Measurements from ENCODE around the gene TF.

Gene TF

GRCh38 chr3:133804896-133805295 is 58.7 kb downstream of the TF start:
- Histone ChIP-seq H3K4me3 (ENCODE audit: low read depth in 1 of 2, low read length in 2 of 2) (peak overlapping the region in 1 of 2 donors; percentile 91), H3K9ac (ENCODE audit: low read depth in 1 of 2, low read length in 2 of 2) (no peak overlapping the region), H3K36me3 (ENCODE audit: control insufficient read depth in 1 of 2, insufficient read depth in 2 of 2, low read length in 2 of 2) (peaks cover 6 to 10% of the 10 kb centered on the region in 2 donors), H3K4me1 (ENCODE audit: control insufficient read depth in 1 of 2, insufficient read depth in 2 of 2, low read length in 2 of 2) (peaks cover 13 to 20% of the 10 kb centered on the region in 2 donors), H3K27me3 (ENCODE audit: control insufficient read depth in 1 of 2, insufficient read depth in 2 of 2, low read length in 2 of 2) (no peaks in the 10 kb centered on the region), H3K9me3 (ENCODE audit: control insufficient read depth in 1 of 2, low read length in 2 of 2) (no peaks in the 10 kb centered on the region), H3K27ac (ENCODE audit: low read depth, low read length) (no peak overlapping the region)

GRCh38 chr3:133805384-133805701 is 59.1 kb downstream of the TF start:
- Histone ChIP-seq H3K36me3 (ENCODE audit: control insufficient read depth in 1 of 2, insufficient read depth in 2 of 2, low read length in 2 of 2) (peaks cover 10 to 14% of the 10 kb centered on the region in 2 donors), H3K9ac (ENCODE audit: low read depth in 1 of 2, low read length in 2 of 2) (peak overlapping the region in 1 of 2 donors; percentile 4), H3K9me3 (ENCODE audit: control insufficient read depth in 1 of 2, low read length in 2 of 2) (no peaks in the 10 kb centered on the region), H3K4me3 (ENCODE audit: low read depth in 1 of 2, low read length in 2 of 2) (peak overlapping the region; percentile 84 to 91), H3K27me3 (ENCODE audit: control insufficient read depth in 1 of 2, insufficient read depth in 2 of 2, low read length in 2 of 2) (no peaks in the 10 kb centered on the region), H3K27ac (ENCODE audit: low read depth, low read length) (no peak overlapping the region), H3K4me1 (ENCODE audit: control insufficient read depth in 1 of 2, insufficient read depth in 2 of 2, low read length in 2 of 2) (peaks cover 12 to 16% of the 10 kb centered on the region in 2 donors)

DNA sequence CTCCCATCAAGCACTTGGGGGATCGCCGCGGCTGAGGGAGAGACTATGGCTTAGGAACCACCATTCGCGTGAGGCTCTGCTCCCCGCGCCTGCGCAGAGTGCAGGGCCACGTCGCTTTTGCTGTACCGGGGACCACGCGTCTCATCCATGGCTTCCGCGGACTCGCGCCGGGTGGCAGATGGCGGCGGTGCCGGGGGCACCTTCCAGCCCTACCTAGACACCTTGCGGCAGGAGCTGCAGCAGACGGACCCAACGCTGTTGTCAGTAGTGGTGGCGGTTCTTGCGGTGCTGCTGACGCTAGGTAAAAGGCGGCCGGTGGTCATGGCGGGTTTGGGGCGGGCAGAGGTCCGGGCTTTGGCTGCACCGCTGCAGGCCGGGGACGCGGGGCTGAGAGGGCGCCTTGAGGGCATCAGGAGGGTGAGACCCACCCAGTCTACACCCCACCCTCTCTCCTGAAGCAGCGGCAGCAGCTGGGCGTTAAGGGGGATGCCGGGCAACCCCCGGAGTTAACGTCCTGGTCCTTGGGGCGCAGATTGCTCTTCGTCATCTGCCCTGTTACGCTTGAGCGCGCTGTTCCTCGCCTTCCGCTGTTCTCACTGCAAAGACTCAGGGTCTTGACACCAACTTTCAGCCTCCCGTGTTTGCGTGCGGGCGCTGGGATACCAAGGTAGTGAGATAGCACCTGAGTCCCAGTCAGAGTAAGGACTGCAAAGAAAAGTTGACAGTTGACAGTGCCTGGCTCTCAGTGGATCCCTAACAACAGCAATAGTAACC is 59.7 kb downstream of the TF start, which contains the start of gene SRPRB:
TSS of gene SRPRB (plus strand) at position 114 of the 774 bp plus-strand sequence. CDS start at position 148, 34 bp downstream.
- Histone ChIP-seq H3K27ac (ENCODE audit: low read depth, low read length) (peak within 1 kb of the TSS; percentile 54), H3K27me3 (ENCODE audit: control insufficient read depth in 1 of 2, insufficient read depth in 2 of 2, low read length in 2 of 2) (no peaks in the 10 kb centered on the region), H3K9ac (ENCODE audit: low read depth in 1 of 2, low read length in 2 of 2) (peak within 1 kb of the TSS; percentile 65 to 77), H3K36me3 (ENCODE audit: control insufficient read depth in 1 of 2, insufficient read depth in 2 of 2, low read length in 2 of 2) (peaks cover 13 to 16% of the 10 kb centered on the region in 2 donors), H3K4me3 (ENCODE audit: low read depth in 1 of 2, low read length in 2 of 2) (peak within 1 kb of the TSS; percentile 84 to 91), H3K4me1 (ENCODE audit: control insufficient read depth in 1 of 2, insufficient read depth in 2 of 2, low read length in 2 of 2) (peaks cover 9 to 16% of the 10 kb centered on the region in 2 donors), H3K9me3 (ENCODE audit: control insufficient read depth in 1 of 2, low read length in 2 of 2) (no peaks in the 10 kb centered on the region)

DNA sequence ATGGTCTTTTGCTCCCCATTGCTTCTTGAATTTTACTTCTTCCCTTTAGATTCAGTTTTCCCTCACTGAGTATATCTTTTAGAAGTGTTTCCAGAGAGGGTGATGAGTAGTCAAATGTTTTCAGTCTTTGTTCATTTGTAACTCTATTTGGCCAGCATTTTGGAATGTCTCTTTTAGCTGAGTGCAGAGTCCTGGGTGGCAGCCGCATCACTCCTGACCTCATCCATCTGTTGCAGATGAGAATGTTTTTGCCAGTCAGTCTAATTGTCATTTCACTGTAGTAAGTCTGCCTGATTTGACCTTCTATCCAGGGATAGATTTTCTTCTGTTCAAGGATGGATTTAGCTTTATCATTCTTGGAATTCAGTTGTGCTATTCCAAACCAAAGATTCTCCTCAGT is 66.7 kb downstream of the TF start:
- no peak overlapping the region for H3K4me3 ChIP-seq (ENCODE audit: low read depth in 1 of 2, low read length in 2 of 2)
- H3K9ac ChIP-seq (ENCODE audit: low read depth in 1 of 2, low read length in 2 of 2): no peak overlapping the region
- H3K9me3 ChIP-seq (ENCODE audit: control insufficient read depth in 1 of 2, low read length in 2 of 2): no peaks in the 10 kb centered on the region
- H3K27me3 ChIP-seq (ENCODE audit: control insufficient read depth in 1 of 2, insufficient read depth in 2 of 2, low read length in 2 of 2): no peaks in the 10 kb centered on the region
- H3K4me1 ChIP-seq (ENCODE audit: control insufficient read depth in 1 of 2, insufficient read depth in 2 of 2, low read length in 2 of 2): no peaks in the 10 kb centered on the region
- H3K27ac ChIP-seq (ENCODE audit: low read depth, low read length): no peak overlapping the region
- H3K36me3 ChIP-seq (ENCODE audit: control insufficient read depth in 1 of 2, insufficient read depth in 2 of 2, low read length in 2 of 2): peaks cover 18 to 65% of the 10 kb centered on the region in 2 donors

DNA sequence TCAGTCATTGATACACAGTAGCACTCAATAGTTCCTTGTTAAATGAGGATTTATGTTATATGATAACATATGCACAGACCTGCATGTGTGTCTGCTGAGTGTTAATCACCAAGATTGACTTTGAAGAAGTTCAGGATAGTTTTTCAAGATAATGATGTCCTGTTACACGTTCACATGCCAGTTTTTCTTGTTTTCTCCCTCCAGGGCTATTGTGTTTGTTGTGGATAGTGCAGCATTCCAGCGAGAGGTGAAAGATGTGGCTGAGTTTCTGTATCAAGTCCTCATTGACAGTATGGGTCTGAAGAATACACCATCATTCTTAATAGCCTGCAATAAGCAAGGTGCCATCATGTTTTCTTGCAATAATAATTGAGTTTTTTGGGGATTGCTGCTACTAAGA is 69.2 kb downstream of the TF start:
- no peak overlapping the region for H3K27ac ChIP-seq (ENCODE audit: low read depth, low read length)
- no peak overlapping the region for H3K9ac ChIP-seq (ENCODE audit: low read depth in 1 of 2, low read length in 2 of 2)
- H3K36me3 ChIP-seq (ENCODE audit: control insufficient read depth in 1 of 2, insufficient read depth in 2 of 2, low read length in 2 of 2): peaks cover 19 to 71% of the 10 kb centered on the region in 2 donors
- H3K27me3 ChIP-seq (ENCODE audit: control insufficient read depth in 1 of 2, insufficient read depth in 2 of 2, low read length in 2 of 2): no peaks in the 10 kb centered on the region
- H3K4me1 ChIP-seq (ENCODE audit: control insufficient read depth in 1 of 2, insufficient read depth in 2 of 2, low read length in 2 of 2): no peaks in the 10 kb centered on the region
- H3K9me3 ChIP-seq (ENCODE audit: control insufficient read depth in 1 of 2, low read length in 2 of 2): no peaks in the 10 kb centered on the region
- no peak overlapping the region for H3K4me3 ChIP-seq (ENCODE audit: low read depth in 1 of 2, low read length in 2 of 2)

DNA sequence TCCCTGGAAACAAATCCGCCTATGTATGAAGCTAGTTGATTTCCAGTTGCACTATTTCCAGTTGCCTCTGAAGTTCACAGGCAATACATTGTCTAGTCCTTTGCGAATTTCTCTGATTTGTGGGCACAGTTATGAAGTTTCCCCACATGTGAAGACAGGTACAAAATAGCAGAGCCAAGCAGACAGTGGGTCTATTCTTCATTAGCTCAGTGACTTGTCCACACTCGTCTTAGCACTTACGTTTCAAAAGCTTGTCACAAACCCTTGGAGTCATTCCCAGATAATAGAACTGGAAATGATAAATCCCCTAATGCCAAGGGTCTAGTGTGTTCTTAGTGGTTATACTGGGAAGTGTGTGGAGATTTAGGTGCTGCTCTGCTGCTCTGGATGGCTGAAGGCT is 73.9 kb downstream of the TF start:
- Histone ChIP-seq H3K9me3 (ENCODE audit: control insufficient read depth in 1 of 2, low read length in 2 of 2) (no peaks in the 10 kb centered on the region), H3K36me3 (ENCODE audit: control insufficient read depth in 1 of 2, insufficient read depth in 2 of 2, low read length in 2 of 2) (peaks cover 45 to 79% of the 10 kb centered on the region in 2 donors), H3K27ac (ENCODE audit: low read depth, low read length) (no peak overlapping the region), H3K27me3 (ENCODE audit: control insufficient read depth in 1 of 2, insufficient read depth in 2 of 2, low read length in 2 of 2) (no peaks in the 10 kb centered on the region), H3K4me3 (ENCODE audit: low read depth in 1 of 2, low read length in 2 of 2) (no peak overlapping the region), H3K4me1 (ENCODE audit: control insufficient read depth in 1 of 2, insufficient read depth in 2 of 2, low read length in 2 of 2) (no peaks in the 10 kb centered on the region), H3K9ac (ENCODE audit: low read depth in 1 of 2, low read length in 2 of 2) (no peak overlapping the region)

GRCh38 chr3:133820889-133821675 is 74.9 kb downstream of the TF start:
- Histone ChIP-seq H3K27me3 (ENCODE audit: control insufficient read depth in 1 of 2, insufficient read depth in 2 of 2, low read length in 2 of 2) (no peaks in the 10 kb centered on the region), H3K9ac (ENCODE audit: low read depth in 1 of 2, low read length in 2 of 2) (no peak overlapping the region), H3K9me3 (ENCODE audit: control insufficient read depth in 1 of 2, low read length in 2 of 2) (no peaks in the 10 kb centered on the region), H3K27ac (ENCODE audit: low read depth, low read length) (no peak overlapping the region), H3K4me1 (ENCODE audit: control insufficient read depth in 1 of 2, insufficient read depth in 2 of 2, low read length in 2 of 2) (no peaks in the 10 kb centered on the region), H3K36me3 (ENCODE audit: control insufficient read depth in 1 of 2, insufficient read depth in 2 of 2, low read length in 2 of 2) (peaks cover 45 to 69% of the 10 kb centered on the region in 2 donors), H3K4me3 (ENCODE audit: low read depth in 1 of 2, low read length in 2 of 2) (no peak overlapping the region)

DNA sequence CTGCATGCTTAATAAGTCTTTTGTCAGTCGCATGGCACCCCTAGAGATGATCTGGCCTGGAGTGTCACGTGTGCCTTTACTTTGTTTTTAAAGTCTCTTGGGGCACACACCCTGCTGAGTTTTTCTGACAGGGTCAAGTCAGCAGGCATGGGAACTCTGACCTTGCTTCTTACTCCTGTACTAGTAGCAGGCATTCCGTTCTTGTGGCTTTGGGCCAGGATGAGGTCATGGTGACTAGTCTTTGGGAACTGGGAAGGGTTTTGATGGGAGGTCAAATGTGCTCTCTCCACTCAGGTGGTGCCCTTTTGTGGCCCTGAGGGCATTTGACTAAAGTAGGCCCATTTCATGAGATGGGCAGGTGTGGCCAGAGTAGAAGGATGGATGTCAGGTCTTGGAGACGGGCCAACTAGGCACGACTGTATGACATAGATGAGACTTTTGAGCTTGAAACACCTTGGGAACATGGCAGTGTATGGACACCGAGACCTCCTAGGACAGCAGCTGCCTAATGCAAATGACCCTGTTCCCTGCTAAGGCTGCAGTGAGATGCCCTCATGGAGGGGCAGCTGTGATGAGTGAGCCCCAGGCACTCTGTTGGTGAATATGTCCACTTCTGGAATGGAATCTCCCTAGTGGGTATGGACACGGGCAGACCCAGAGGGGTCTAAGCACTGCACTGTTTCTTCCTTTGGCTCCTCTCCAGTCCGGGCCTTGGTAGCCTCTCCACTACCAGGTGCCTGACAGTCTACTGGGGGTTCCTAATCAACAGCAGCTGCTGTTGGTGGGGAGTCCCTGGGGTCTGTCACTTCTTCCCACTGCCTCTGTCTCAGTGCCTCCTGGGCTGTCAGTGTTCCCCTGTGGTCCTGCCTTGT is 75.8 kb downstream of the TF start:
- H3K36me3 ChIP-seq (ENCODE audit: control insufficient read depth in 1 of 2, insufficient read depth in 2 of 2, low read length in 2 of 2): peaks cover 45 to 62% of the 10 kb centered on the region in 2 donors
- H3K4me1 ChIP-seq (ENCODE audit: control insufficient read depth in 1 of 2, insufficient read depth in 2 of 2, low read length in 2 of 2): no peaks in the 10 kb centered on the region
- H3K9ac ChIP-seq (ENCODE audit: low read depth in 1 of 2, low read length in 2 of 2): no peak overlapping the region
- H3K4me3 ChIP-seq (ENCODE audit: low read depth in 1 of 2, low read length in 2 of 2): no peak overlapping the region
- H3K9me3 ChIP-seq (ENCODE audit: control insufficient read depth in 1 of 2, low read length in 2 of 2): no peaks in the 10 kb centered on the region
- H3K27ac ChIP-seq (ENCODE audit: low read depth, low read length): no peak overlapping the region
- H3K27me3 ChIP-seq (ENCODE audit: control insufficient read depth in 1 of 2, insufficient read depth in 2 of 2, low read length in 2 of 2): no peaks in the 10 kb centered on the region

DNA sequence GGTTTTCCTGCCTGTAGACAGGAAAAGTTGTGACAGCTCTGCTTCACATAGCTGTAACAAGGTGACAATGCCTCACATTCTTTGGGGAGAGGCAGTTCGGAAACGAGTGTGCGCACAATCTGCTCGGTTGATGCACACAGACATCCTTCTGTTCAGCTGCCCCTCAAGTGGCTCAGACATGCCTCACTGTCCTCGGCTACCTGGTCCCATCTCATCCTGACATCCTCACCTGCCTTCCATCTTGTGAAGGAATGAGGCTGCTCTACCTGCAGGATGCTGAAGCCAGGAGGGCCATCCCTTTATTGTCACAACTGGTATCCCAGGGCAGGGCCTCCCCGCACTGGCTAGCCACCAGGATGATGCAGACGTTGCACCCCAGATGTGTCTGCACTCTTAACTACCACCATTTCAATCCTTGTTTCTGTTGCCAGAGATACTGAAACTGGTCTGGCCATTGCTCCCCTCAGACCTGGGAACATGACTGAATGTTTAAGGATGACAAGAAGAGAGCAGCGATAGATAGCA is 78.8 kb downstream of the TF start:
- Histone ChIP-seq H3K27me3 (ENCODE audit: control insufficient read depth in 1 of 2, insufficient read depth in 2 of 2, low read length in 2 of 2) (no peaks in the 10 kb centered on the region), H3K4me1 (ENCODE audit: control insufficient read depth in 1 of 2, insufficient read depth in 2 of 2, low read length in 2 of 2) (no peaks in the 10 kb centered on the region), H3K36me3 (ENCODE audit: control insufficient read depth in 1 of 2, insufficient read depth in 2 of 2, low read length in 2 of 2) (peaks cover 31 to 41% of the 10 kb centered on the region in 2 donors), H3K4me3 (ENCODE audit: low read depth in 1 of 2, low read length in 2 of 2) (no peak overlapping the region), H3K9me3 (ENCODE audit: control insufficient read depth in 1 of 2, low read length in 2 of 2) (no peaks in the 10 kb centered on the region), H3K9ac (ENCODE audit: low read depth in 1 of 2, low read length in 2 of 2) (no peak overlapping the region), H3K27ac (ENCODE audit: low read depth, low read length) (no peak overlapping the region)

All from duodenal mucosa (tissue), 2 donors.